Embryonic facial prominence (tissue), 1 donor: ENCODE measurements around the gene IQCN.
"Not testable (repeated sequence)": the region's sequence is repeated elsewhere in the genome, so short reads cannot be mapped to it uniquely, and the experiment has no call there.

Experiments
- DNase-seq: peaks from one replicate; pipeline ENCODE4 v3.0.0-alpha.2; 2016; ENCODE audit errors: extremely low spot score

Gene IQCN

DNA sequence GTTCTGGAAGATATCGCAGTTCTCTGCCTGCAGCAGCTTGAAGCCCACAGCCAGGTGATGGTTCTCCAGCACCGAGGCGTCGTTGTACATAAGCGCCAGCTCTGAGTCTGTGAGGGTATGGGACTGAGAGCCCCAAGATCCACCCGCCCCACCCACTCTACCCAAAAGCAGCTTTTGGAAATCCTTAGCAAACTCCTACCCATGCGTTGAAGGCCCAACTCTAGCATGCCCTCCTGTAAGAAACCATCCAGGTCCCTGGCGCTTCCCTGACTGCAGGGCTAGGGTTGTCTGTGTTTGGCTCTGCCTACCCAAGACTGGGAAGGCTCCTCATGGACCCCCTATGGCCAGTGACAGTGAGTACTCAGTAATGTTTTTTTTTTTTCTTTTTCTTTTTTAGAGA, 57.5 kb downstream of the IQCN start:
- DNase-seq: no peak

DNA sequence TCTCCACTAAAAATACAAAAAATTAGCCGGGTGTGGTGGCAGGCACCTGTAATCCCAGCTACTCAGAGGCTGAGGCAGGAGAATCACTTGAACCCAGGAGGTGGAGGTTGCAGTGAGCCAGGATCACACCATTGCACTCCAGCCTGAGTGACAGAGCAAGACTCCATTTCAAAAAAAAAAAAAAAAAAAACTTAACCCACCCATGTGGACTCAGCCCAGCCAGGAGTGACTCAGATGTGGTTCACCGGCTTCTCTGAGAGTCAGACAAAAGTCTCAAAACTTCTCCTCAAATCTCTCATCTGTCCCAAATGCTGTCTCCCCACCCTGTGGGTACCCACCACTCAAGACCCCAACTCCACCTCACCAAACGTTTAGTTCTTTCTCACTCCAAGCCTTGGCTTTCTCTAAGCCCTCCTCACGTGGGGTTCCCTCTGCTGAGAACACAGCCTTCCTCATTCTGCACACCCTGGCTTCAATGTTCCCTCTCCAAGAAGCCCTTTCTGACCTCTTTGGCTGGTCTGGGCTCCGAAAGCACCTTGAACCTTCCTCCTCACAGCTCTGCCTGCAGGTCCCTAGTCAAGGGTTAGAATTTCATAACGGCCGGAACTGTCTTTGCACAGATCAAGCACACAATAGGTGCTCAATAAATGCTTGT, 59.3 kb downstream of the IQCN start:
- DNase-seq: no peak

DNA sequence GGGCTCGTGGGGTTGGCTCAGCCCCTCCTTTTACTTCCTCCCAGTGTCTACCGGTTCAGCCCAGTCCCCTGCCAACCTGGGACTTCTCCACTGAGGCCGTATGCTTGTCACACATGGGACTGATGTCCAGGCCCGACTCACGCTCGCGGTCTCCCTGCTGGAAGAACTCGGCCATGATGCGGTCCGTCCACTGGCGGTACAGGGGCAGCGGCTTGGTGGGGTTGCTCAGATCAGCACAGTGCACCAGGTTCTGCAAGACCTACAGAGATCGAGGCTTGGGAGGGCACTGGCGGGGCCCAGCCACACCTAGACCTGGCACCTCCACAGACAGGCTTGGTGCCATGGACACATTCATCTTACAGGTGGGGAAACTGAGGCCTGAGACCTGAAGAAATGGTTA, 62.6 kb downstream of the IQCN start:
- no peak for DNase-seq

DNA sequence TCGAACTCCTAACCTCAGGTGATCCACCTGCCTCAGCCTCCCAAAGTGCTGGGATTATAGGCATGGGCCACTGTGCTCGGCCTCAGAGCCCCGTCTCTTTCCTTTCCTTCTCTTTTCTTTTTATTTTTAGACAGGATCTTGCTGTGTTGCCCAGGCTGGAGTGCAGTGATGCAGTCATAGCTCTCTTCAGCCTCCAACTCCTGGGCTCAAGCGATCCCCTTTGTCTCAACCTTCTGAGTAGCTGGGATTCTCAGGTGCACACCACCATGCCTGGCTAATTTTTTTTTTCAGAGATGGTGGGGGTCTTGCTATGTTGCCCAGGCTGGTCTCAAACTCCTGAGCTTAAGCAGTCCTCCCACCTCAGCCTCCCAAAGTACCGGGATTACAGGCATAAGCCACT, 64.3 kb downstream of the IQCN start:
- not testable (repeated sequence) for DNase-seq

DNA sequence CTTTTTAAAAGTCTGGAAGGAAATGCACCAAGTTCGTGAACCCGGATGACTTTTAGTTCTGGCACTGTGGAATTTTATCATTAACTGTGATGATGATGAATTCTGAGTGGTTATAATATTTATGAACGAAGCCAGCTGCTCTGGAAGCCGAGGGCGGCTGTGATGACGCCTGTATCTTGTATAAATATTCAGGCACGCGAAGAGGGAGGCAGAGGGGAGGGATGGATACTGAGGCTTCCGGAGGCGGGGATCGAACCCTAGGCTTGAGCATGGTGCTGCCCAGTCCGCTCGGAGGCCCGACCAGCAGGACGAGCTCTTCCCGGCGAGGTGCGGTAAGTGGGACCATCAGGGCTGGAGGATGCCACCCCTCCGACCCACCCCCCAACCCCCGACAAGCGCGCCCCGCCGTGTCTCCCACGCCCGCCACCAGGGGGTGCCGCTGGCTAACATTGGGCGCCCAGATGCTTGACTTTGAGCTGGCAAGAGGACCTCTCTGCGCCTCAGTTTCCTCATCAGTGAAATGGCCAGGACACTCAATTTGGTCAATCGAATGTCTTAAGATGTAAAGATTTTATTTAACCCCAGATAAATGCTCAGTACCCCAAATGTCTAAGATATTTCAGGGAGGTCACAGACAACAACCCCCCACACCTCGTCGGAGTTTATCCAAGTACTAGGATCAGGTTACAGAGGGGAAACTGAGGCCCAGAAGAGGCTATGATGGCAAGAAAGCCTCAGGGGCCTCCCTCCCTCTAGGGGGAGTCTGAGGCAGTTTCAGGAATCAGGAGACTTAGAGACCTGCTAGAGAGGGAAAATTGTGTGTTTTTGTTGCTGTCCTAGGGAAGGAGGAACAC, 65.9 kb downstream of the IQCN start:
- DNase-seq: no peak
